IMR-90 (cell line): ENCODE measurements around the gene GHR. TPM values are rescaled to one million over a fixed set of nuclear protein-coding genes. Genes with fewer than 3 reads are reported as not detected.

Experiments
- ATAC-seq: fragments of 200-7000 bp; cut with Tn5 transposase; 2 replicates; pipeline ENCODE4 v1.9.1; 2020; ENCODE audit warnings: low read depth, mild to moderate bottlenecking, moderate library complexity
- BruUV-seq: library from RNA; stranded (reverse); fragments of 400-500 nt; replicated peaks from 2 replicates; lab custom pipeline; 2021; lab: Mats Ljungman, UMichigan
- CTCF ChIA-PET: fragments of 300-600 bp; formaldehyde crosslinking; extraction: SDS; loops from one replicate; lab custom pipeline; 2021; ENCODE audit warnings: antibody characterized with exemption; lab: Yijun Ruan, JAX
- POLR2A ChIA-PET: fragments of 300-600 bp; sonication (Branson Sonifier 250); formaldehyde crosslinking; loops from one replicate; lab custom pipeline; 2022; ENCODE audit warnings: antibody characterized with exemption; ENCODE audit not compliant: unreplicated experiment; lab: Charles Lee
- DNase-seq: peaks from one replicate; pipeline ENCODE4 v3.0.0; 2013
- H2AFZ ChIP-seq: replicated peaks from 2 replicates; pipeline ENCODE3; 2013; ENCODE audit warnings: low read length, mild to moderate bottlenecking; ENCODE audit not compliant: poor library complexity
- H2AK5ac ChIP-seq: 2 replicates; pipeline ENCODE4 v1.6.1; 2013; ENCODE audit warnings: low read depth, low read length, inconsistent platforms
- H2AK9ac ChIP-seq: replicated peaks from 2 replicates; pipeline ENCODE3; 2013; ENCODE audit warnings: mild to moderate bottlenecking, low read depth, low read length, moderate library complexity; ENCODE audit not compliant: poor library complexity
- H2BK120ac ChIP-seq: 2 replicates; pipeline ENCODE4 v1.6.1; 2013; ENCODE audit warnings: low read depth, low read length, inconsistent platforms
- H2BK15ac ChIP-seq: 3 replicates; pipeline ENCODE4 v1.6.1; 2013; ENCODE audit warnings: low read depth, low read length, inconsistent platforms
- H2BK20ac ChIP-seq: 2 replicates; pipeline ENCODE4 v1.6.1; 2013; ENCODE audit warnings: low read depth, mild to moderate bottlenecking, inconsistent platforms, low read length, moderate library complexity
- H2BK5ac ChIP-seq: 2 replicates; pipeline ENCODE4 v1.6.1; 2013; ENCODE audit warnings: mild to moderate bottlenecking, low read depth, low read length, inconsistent platforms; ENCODE audit not compliant: poor library complexity, severe bottlenecking
- H3K14ac ChIP-seq: replicated peaks from 2 replicates; pipeline ENCODE4 v1.6.1; 2013; ENCODE audit warnings: low read depth, low read length, inconsistent platforms
- H3K18ac ChIP-seq: 2 replicates; pipeline ENCODE4 v1.6.1; 2013; ENCODE audit warnings: low read depth, low read length, control low read depth
- H3K23ac ChIP-seq: 2 replicates; pipeline ENCODE4 v1.6.1; 2013; ENCODE audit warnings: low read depth, low read length, inconsistent platforms
- H3K27ac ChIP-seq: 2 replicates; pipeline ENCODE4 v1.5.1; 2013; ENCODE audit warnings: mild to moderate bottlenecking, control low read depth, low read length; ENCODE audit not compliant: insufficient read depth
- H3K27me3 ChIP-seq: 2 replicates; pipeline ENCODE4 v1.6.1; 2013; ENCODE audit warnings: low read length; ENCODE audit not compliant: control insufficient read depth, insufficient read depth
- H3K36me3 ChIP-seq: 2 replicates; pipeline ENCODE4 v1.6.1; 2013; ENCODE audit warnings: low read length, mixed read lengths; ENCODE audit not compliant: control insufficient read depth, insufficient read depth
- H3K4ac ChIP-seq: 2 replicates; pipeline ENCODE4 v1.6.1; 2013; ENCODE audit warnings: low read depth, low read length, inconsistent platforms
- H3K4me1 ChIP-seq: 2 replicates; pipeline ENCODE4 v1.6.1; 2013; ENCODE audit warnings: low read length, mixed read lengths; ENCODE audit not compliant: control insufficient read depth, insufficient read depth
- H3K4me2 ChIP-seq: 2 replicates; pipeline ENCODE4 v1.6.1; 2013; ENCODE audit warnings: low read depth, mild to moderate bottlenecking, control low read depth, low read length, moderate library complexity
- H3K4me3 ChIP-seq: 2 replicates; pipeline ENCODE4 v1.5.1; 2013; ENCODE audit warnings: low read depth, mild to moderate bottlenecking, control low read depth, low read length, moderate library complexity; ENCODE audit not compliant: insufficient read depth
- H3K56ac ChIP-seq: 2 replicates; pipeline ENCODE4 v1.6.1; 2013; ENCODE audit warnings: low read length, inconsistent platforms; ENCODE audit not compliant: insufficient read depth; ENCODE audit errors: extremely low read depth
- H3K79me1 ChIP-seq, 2 experiments: 2 replicates each; pipeline ENCODE4 v1.6.1; 2013; ENCODE audit warnings: low read length in 2 of 2, inconsistent platforms in 1 of 2, low read depth in 1 of 2
- H3K9ac ChIP-seq: 2 replicates; pipeline ENCODE4 v1.6.1; 2013; ENCODE audit warnings: low read depth, low read length, control low read depth
- H3K9me1 ChIP-seq: 2 replicates; pipeline ENCODE4 v1.6.1; 2013; ENCODE audit warnings: low read length, inconsistent platforms; ENCODE audit not compliant: insufficient read depth
- H3K9me3 ChIP-seq: 2 replicates; pipeline ENCODE4 v1.6.1; 2013; ENCODE audit warnings: low read length; ENCODE audit not compliant: control insufficient read depth, insufficient read depth
- H4K20me1 ChIP-seq: 2 replicates; pipeline ENCODE4 v1.6.1; 2013; ENCODE audit warnings: low read length, inconsistent platforms; ENCODE audit not compliant: insufficient read depth
- H4K5ac ChIP-seq: 2 replicates; pipeline ENCODE4 v1.6.1; 2013; ENCODE audit warnings: mild to moderate bottlenecking, low read depth, low read length, control low read depth
- H4K8ac ChIP-seq, 2 experiments: 2 replicates each; pipeline ENCODE4 v1.6.1; 2013; ENCODE audit warnings: low read depth in 2 of 2, low read length in 2 of 2, control low read depth in 1 of 2, inconsistent platforms in 1 of 2
- H4K91ac ChIP-seq: 2 replicates; pipeline ENCODE4 v1.6.1; 2013; ENCODE audit warnings: low read depth, low read length, inconsistent platforms; ENCODE audit not compliant: insufficient read depth
- BHLHE40 ChIP-seq: fragments of 150-350 bp; IDR thresholded peaks from 2 replicates; pipeline ENCODE4 v1.6.1; 2016; ENCODE audit warnings: mild to moderate bottlenecking, low read depth, low read length
- CEBPB ChIP-seq: IDR thresholded peaks from 2 replicates; pipeline ENCODE4 v1.6.1; 2012; ENCODE audit warnings: low read depth, low read length, improper control_type of control experiment
- CTCF ChIP-seq: conservative IDR thresholded peaks from 2 replicates; pipeline ENCODE4 v1.5.1; 2012; ENCODE audit warnings: mild to moderate bottlenecking, low read depth, low read length, improper control_type of control experiment
- ELK1 ChIP-seq: fragments of 150-350 bp; IDR thresholded peaks from 2 replicates; pipeline ENCODE4 v1.6.1; 2016; ENCODE audit warnings: low read depth, mild to moderate bottlenecking, low read length, moderate library complexity, borderline replicate concordance
- FOS ChIP-seq: fragments of 150-350 bp; IDR thresholded peaks from 2 replicates; pipeline ENCODE4 v1.6.1; 2016; ENCODE audit warnings: low read depth, low read length
- MAZ ChIP-seq: IDR thresholded peaks from 2 replicates; pipeline ENCODE4 v1.6.1; 2012; ENCODE audit warnings: low read depth, mild to moderate bottlenecking, low read length, improper control_type of control experiment, moderate library complexity, borderline replicate concordance
- MXI1 ChIP-seq: IDR thresholded peaks from 2 replicates; pipeline ENCODE4 v1.6.1; 2012; ENCODE audit warnings: low read depth, mild to moderate bottlenecking, low read length, moderate library complexity, borderline replicate concordance
- NFE2L2 ChIP-seq: fragments of 150-350 bp; IDR thresholded peaks from 2 replicates; pipeline ENCODE4 v1.6.1; 2016; ENCODE audit warnings: low read depth, mild to moderate bottlenecking, low read length
- RCOR1 ChIP-seq: IDR thresholded peaks from 2 replicates; pipeline ENCODE4 v1.6.1; 2012; ENCODE audit warnings: mild to moderate bottlenecking, low read length, improper control_type of control experiment; ENCODE audit not compliant: insufficient replicate concordance
- RFX5 ChIP-seq: IDR thresholded peaks from 2 replicates; pipeline ENCODE4 v1.8.0; 2012; ENCODE audit warnings: low read depth, mild to moderate bottlenecking, low read length, moderate library complexity
- SMC3 ChIP-seq: fragments of 150-350 bp; IDR thresholded peaks from 2 replicates; pipeline ENCODE4 v1.6.1; 2016; ENCODE audit warnings: low read depth, mild to moderate bottlenecking, antibody characterized with exemption, low read length, moderate library complexity
- USF2 ChIP-seq: fragments of 150-350 bp; IDR thresholded peaks from 2 replicates; pipeline ENCODE4 v1.6.1; 2017; ENCODE audit warnings: mild to moderate bottlenecking, antibody characterized with exemption, low read length, low read depth
- WGBS, 2 experiments: methylation state at CpG; one replicate each; pipeline versions ENCODE4 v1.1.5 to v1.1.7; 2013; ENCODE audit warnings: missing lambda C conversion rate in 2 of 2; ENCODE audit not compliant: insufficient read length in 1 of 2; ENCODE audit errors: extremely low coverage in 2 of 2; 5-methylcytosine and 5-hydroxymethylcytosine counted together
- dilution Hi-C: fragments of 300-500 bp; cut with HindIII; formaldehyde crosslinking; loops from one replicate; pipeline ENCODE4 v1.14.3; 2018; ENCODE audit warnings: low sequenced_read_pairs; ENCODE audit not compliant: unreplicated experiment
- in situ Hi-C: fragments of 300-500 bp; cut with MboI; formaldehyde crosslinking; loops from 3 replicates; pipeline ENCODE4 v1.14.3; 2019; ENCODE audit warnings: low sequenced_read_pairs, inconsistent platforms, mixed read lengths
- intact Hi-C: fragments of 100-400 bp; cut with micrococcal nuclease; formaldehyde crosslinking; loops from 2 replicates; pipeline ENCODE4 v1.10.0; 2022
- polyA plus RNA-seq, 3 experiments: library from polyadenylated mRNA; depleted of rRNA; stranded (reverse); fragments of >200 nt; gene quantifications; 2 replicates each; pipeline ENCODE4 v1.2.3, GENCODE V29; 2012; ENCODE audit warnings: low replicate concordance in 1 of 3
- total RNA-seq: library from RNA; depleted of rRNA; stranded (reverse); fragments of >200 nt; gene quantifications from 2 replicates; pipeline ENCODE4 v1.2.3, GENCODE V29; 2012

GHR gene
- total and polyA plus RNA-seq, 2 of the 4 experiments (the other 2 are of a cell fraction) = 0.36 to 1.1 TPM

- in situ Hi-C loops = no loop called here
- 17% methylated on average over 1 of the region's 7 CpGs; no CpG with 5 or more reads in 1 of the 2 experiments for WGBS, 2 experiments
- Histone ChIP-seq H3K18ac (no peak overlapping the region), H2AFZ (peak overlapping the region; percentile 93), H3K9me1 (no peaks in the 10 kb centered on the region), H2BK20ac (no peak overlapping the region), H2BK15ac (no peak overlapping the region), H3K27ac (no peak overlapping the region), H3K27me3 (no peaks in the 10 kb centered on the region), H3K14ac (no peak overlapping the region), H3K9me3 (no peaks in the 10 kb centered on the region), H2AK5ac (no peak overlapping the region), H3K36me3 (no peaks in the 10 kb centered on the region), H3K4me1 (no peaks in the 10 kb centered on the region), H3K4me2 (peak overlapping the region; percentile 86), H4K5ac (no peak overlapping the region), H2BK120ac (no peak overlapping the region), H3K79me1 (no peaks in the 10 kb centered on the region), H4K20me1 (no peaks in the 10 kb centered on the region), H2AK9ac (no peak overlapping the region), H3K56ac (no peak overlapping the region), H2BK5ac (no peak overlapping the region), H3K4ac (no peak overlapping the region), H4K91ac (no peak overlapping the region), H4K8ac (no peak overlapping the region), H3K4me3 (peak overlapping the region; percentile 37; the same call in 1 of the 2 replicates), H3K23ac (no peak overlapping the region), H3K9ac (peak overlapping the region; percentile 47; the same call in 1 of the 2 replicates)
- dilution Hi-C loops = no loop called here
- ChIA-PET POLR2A (no interaction called here), CTCF (interaction anchor here (0.7 to 1.5 kb wide), 2 partner anchors 29 to 160 kb away, joined by 3 to 4 read pairs; no protein-coding TSS in a partner anchor)
- DNase-seq (no peak), ATAC-seq (peak; percentile 11)
- no TSS peak for BruUV-seq
- intact Hi-C loops = loop anchor here (1.0 to 5.0 kb wide), 3 partner anchors 161 to 465 kb away; no protein-coding TSS in a partner anchor
- no peak for TF ChIP-seq MXI1
- TF ChIP-seq USF2 = no peak
- TF ChIP-seq RFX5 = no peak
- no peak for TF ChIP-seq ELK1
- no peak for TF ChIP-seq CTCF
- TF ChIP-seq CEBPB = no peak
- no peak for TF ChIP-seq RCOR1
- TF ChIP-seq BHLHE40 = no peak
- no peak for TF ChIP-seq FOS
- no peak for TF ChIP-seq MAZ
- TF ChIP-seq NFE2L2 = no peak
- no peak for TF ChIP-seq SMC3
Observed at GRCh38 chr5:42422656-42423280, 471 bp upstream of the GHR start.
